DMS79 (cell line): ENCODE measurements around the gene PRR11.
"Not testable (repeated sequence)": the region's sequence is repeated elsewhere in the genome, so short reads cannot be mapped to it uniquely, and the experiment has no call there.

Experiments used
- DNase-seq: peaks from one replicate; lab custom pipeline; 2025; lab: John Stamatoyannopoulos, UW

Gene PRR11

DNA sequence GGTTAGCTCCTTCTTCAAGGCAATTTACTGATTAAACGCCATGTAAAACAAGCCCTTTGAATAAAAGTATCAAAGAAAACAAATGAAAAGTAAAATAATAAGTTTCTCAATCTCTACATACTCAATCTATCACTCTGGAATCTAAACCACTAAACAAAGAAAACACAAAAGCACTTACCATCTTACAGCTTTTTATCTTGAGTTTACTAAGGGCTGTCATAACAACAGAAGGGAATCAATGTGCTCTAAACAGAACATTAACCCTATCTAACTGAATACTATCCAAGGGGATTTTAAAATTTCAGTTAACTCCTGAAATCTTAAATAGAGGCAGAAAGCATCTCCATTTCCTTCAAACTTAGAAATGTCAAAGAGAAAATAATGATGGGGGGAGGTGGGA, 4.0 kb upstream of the PRR11 start:
- no peak for DNase-seq

DNA sequence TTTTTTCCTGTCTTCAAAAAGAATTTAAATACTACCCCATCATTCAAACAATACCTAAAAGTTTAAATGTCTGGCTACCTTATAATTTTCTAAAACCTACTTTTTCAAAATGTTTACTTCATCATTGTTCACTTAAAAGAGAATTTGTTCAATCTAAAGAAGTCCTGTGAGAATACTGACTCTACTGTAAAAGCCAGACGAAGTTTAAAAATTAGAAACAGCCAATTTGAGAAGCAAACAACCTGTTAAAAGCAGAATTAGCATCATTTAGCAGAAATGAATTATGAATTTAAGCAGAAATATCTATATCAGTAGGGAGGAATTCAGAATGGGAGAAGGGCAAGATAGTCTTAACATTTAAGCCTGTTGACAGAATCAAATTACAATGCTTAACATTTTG, 2.6 kb upstream of the PRR11 start:
- DNase-seq: no peak

DNA sequence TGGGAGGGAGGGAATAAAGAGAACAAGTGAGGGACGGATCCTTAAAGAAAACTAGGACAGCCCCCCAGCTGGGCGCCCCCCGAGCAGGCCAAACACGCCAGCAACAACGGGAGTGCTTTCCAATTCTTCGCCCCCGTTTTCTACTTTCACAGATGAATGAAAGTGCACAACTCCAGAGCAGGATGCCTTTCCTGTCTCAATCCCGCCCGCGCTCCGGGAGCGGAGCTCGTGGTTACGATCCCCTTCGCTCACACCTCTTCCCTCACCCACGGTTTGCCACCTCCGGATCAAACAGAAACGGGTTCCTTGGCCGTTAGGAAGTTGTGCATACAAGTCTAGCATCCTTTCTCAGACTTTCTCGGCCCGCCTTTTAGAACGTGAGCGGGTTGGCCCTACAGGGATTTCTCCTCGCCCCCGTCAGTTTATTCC, 1.2 kb upstream of the PRR11 start:
- no peak for DNase-seq

DNA sequence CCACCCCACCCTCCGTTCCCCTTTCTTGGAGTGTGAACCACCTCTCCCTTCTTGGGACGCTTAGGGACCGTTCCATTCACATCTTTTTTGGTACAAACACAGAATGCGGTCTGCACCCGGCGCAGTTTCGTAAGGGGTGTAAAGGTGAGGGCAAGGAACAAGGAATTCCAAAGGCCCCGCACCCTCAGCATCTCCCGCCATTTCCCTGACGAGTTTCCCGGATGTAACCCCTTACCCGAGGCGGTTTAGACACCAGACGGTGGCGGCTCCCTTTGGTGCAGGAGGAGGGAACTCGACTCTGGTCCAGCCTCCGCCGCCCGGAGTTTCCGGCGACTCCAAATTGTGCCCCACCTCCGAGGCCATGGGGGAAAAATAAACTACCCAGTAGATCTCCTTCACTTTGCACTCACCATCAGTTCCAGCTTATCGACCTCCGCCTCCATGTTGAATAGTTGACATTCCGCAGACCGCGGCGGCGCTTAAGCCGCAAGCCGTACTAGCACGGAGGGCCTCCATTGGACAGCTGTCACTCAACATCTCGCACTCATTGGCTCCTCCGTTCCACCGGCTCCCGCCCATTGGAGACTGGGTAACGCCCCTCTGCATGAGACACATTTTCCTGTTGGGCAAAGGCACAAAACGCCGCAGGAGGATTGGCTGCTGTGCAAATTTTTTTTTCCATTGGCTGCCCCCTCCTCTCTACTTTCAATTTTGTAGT, 666 bp upstream of the PRR11 start, which contains the start of gene SKA2:
Gene SKA2 (minus strand): TSS at position 466 of the 718 bp plus-strand sequence. CDS start 23 bp downstream, at position 443.
- DNase-seq: peak; percentile 72

DNA sequence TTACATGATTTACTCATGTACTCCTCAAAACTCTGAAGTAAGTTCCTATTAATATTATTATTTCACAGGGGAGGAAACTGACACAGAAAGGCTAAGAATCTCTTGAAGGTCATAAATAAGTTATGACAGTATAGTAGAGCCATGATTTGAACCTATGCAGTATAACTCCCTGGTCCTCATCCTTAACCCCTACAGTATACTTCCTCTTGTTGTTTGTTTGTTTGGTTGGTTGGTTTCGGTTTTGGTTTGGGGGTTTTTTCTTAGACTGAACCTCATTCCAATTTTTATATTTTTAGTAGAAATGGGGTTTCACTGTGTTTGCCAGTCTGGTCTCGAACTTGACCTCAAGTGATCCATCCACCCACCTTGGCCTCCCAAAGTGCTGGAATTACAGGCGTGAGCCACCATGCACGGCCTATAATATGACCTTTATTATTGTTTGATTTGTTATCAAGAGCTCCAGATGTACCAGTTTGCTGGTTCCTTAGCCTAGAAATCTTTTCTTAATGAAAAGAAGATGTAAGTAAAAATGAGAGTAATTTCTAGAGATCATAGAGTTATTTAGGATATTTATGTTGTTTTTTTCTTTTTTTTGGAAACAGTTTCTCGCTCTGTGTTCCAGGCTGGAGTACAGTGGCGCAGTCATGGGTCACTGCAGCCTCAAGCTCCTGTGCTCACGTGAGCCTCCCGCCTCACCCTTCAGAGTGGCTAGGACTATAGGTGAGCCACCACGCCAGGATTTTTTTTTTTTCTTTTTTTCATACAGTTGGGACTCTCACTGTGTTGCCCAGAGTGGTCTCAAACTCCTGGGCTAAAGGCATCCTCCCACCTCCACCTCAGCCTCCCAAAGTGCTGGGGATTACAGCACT, 4.8 kb downstream of the PRR11 start:
- no peak for DNase-seq

DNA sequence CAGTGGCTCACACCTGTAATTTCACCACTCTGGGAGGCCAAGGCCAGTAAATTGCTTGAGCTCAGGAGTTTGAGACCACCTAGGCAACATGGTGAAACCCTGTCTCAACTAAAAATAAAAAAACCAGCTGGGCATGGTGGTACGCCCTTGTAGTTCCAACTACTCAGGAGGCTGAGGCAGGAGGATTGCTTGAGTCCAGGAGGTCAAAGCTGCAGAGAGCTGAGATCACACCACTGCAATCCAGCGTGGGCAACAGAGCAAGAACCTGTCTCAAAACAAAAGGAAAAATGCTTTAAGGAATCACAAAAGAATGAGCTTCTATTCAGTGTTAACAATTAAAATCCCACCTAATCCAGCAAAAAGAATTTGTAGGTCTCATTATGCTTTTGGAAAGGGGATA, 5.9 kb downstream of the PRR11 start:
- DNase-seq: no peak

DNA sequence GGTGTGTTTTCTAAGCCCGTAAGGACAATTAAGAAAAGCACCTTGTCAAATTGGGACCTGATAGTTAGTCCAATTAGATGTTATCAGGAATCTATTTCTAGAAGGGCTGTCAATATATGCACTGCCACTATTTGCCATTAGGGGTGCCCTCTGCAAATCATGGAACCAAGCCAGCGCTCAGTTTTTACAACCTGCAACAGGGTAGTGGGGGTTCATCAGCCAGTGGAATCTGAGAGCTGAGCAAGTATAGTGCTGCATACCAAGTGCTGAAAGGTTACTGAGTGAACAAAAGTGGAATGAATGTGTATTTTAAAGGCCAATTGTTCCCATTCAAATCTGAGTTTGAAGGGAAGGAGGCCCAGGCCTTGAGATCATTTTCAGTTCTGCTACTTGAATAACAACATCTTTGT, 10.4 kb downstream of the PRR11 start:
- DNase-seq: no peak

DNA sequence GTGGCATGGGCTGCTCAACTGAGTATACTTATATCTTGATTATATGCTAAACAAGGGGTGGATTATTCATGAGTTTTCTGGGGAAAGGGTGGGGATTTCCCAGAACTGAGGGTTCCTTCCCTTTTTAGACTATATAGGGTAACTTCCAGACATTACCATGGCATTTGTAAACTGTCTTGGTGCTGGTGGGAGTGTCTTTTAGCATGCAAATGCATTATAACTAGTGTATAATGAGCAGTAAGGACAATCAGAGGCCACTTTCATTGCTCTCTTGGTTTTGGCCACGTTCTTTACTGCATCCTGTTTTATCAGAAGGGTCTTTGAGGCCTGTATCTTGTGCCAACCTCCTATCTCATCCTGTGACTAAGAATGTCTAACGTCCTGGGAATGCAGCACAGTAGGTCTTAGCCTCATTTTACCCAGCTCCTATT, 12.0 kb downstream of the PRR11 start:
- no peak for DNase-seq

DNA sequence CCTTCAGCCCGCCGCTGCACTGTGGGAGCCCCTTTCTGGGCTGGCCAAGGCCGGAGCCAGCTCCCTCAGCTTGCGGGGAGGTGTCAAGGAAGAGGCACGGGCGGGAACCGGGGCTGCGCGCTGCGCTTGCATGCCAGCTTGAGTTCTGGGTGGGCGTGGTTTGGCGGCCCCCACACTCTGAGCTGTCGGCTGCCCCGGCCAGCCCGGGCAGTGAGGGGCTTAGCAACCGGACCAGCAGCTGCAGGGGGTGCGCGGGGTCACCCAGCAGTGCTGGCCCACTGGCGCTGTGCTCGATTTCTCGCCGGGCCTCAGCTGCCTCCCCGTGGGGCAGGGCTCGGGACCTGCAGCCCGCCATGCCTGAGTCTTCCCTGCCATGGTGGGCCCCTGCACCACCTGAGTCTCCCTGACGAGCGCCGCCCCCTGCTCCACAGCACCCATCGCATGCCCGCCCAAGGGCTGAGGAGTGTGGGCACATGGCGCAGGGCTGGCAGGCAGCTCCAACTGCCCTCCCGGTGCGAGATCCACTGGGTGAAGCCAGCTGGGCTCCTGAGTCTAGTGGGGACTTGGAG, 17.0 kb downstream of the PRR11 start:
- no peak for DNase-seq

DNA sequence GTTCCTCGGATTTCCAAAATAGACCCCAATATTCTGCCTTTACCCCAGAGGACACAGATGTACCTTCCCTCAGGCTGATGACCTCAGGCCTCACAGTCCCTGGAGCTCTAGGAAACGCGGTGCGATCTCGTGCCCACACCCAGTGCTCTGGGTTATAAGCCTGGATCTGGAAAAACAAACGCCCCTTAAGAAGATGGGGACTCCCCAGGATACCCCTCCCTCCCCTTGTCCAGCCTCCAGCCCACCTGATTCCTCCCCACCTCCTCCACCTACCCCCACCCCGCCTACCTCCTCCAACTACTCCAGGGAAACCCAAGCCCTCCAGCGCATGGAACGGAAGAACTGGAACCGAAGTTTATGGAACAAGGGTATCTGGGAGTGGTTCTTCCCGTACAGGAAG, 19.1 kb downstream of the PRR11 start:
- DNase-seq: no peak

DNA sequence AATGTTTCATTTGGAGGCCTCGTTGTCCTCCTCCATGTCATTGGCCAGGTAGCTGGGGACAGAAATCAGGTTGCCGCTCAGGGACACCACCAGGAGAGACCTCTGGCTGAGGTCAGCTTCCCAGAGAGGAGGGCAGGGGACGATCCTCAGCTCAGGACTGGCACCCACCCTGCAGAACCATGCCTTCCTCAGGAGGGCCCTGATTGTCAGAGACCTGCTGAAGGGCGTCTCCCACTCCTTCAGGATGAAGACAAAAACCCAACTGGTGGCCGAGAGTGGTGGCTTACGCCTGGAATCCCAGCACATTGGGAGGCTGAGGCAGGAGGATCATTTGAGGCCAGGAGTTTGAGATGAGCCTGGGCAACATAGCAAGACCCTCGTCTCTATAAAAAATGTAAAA, 19.5 kb downstream of the PRR11 start:
- DNase-seq: no peak

DNA sequence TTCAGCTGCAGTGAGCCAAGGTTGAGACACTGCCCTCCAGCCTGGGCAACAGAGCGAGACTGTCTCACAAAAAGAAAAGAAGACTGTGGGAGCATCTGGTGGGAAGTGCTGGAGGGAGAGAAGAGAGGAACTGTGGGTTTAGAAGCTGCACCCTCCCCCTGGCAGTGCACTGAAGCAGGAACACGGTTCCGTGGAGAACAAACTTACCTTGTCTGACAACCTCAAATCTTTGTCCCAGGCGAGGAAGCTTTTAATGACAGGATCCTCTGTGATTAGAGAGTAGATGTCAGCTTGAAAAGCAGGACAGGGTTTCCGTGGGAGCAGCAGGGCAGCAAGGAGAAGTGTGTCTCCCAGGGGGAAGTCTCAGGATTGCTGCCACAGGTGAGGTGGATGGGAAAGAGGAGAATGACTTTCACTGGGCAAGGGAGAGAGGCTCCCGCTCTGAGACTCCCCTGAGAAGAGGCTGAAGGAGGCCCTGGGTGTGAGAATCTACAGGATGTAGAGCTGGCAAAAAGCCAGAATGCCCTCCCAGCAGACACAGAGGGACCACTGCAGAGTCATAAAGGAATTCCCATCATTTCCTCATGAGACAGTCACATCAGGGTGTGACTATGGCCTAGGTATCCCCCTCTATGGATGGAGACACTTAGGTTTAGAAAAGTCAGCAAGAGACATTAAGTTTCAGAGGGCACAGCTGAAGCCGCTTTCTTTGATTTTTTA, 22.9 kb downstream of the PRR11 start:
- no peak for DNase-seq

DNA sequence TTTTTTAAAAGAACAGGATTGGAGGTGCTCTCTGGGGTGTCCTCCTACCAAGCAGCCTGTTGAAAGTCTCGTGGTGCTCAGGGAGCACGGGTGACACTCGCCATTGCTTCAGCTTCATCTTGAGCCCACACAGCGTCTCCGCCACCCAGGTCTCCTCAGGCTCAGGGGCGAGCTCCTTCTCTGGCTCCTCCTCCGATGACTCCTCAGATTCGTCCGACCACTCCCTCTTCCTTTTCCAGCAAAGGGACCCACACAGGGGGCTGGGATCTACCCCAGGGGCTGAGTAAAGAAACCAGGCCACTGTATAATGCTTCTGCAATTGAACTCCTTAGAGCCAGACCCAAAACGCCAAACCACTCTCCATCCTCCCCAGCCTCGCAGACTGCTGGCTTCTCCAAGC, 24.1 kb downstream of the PRR11 start:
- DNase-seq: not testable (repeated sequence)

DNA sequence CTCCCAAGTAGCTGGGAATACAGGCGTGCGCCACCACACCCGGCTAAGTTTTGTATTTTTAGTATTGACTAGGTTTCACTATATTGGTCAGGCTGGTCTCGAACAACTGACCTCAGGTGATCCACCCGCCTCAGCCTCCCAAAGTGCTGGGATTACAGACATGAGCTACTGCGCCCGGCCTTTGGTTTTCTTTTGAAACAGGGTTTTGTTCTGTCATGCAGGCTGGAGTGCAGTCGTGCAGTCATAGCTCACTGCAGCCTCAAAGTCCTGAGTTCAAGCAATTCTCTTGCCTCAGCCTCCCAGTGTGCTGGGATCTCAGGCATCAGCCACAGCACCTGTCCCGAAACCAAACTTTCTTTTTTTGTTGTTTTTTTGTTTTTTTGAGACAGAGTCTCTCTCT, 25.1 kb downstream of the PRR11 start:
- DNase-seq: no peak

DNA sequence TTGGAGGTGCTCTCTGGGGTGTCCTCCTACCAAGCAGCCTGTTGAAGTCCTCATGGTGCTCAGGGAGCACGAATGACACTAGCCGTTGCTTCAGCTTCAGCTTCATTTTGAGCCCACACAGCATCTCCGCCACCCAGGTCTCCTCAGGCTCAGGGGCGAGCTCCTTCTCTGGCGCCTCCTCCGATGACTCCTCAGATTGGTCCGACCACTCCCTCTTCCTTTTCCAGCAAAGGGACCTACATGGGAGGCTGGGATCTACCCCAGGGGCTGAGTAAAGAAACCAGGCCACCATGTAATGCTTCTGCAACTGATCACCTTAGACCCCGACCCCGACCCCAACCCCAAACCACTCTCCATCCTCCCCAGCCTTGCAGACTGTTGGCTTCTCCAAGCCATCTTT, 25.9 kb downstream of the PRR11 start:
- no peak for DNase-seq

DNA sequence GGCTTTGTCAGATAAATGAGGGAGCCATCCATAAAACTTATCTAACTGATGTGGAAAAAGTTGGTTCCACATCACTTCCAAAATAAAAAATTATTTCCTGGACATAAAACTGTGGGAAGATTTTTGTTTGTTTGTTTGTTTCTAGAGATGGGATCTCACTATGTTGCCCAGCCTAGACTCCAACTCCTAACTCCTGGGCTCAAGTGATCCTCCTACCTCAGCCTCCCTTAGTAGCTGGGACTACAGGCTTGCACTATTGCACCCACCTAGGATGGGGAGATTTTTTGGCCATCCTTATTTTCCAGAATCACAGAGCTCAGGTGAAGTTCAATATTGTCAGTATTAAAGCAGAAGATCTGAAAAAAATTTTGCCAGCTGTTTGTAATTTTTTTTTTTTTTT, 30.5 kb downstream of the PRR11 start:
- no peak for DNase-seq

DNA sequence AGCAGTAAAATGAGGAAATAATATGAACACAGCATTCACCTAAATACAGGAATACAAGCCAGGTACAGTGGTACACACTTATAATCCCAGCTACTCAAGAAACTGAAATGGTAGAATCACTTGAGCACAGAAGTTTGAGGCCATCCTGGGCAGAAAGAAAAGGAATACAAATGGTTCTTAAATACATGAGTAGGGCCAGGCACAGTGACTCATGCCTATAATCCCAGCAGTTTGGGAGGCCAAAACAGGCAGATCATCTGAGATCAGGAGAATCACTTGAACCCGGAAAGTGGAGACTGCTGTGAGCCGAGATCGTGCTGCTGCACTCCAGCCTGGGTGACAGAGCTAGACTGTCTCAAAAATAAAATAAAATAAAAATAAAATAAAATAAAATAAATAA, 31.3 kb downstream of the PRR11 start:
- no peak for DNase-seq

DNA sequence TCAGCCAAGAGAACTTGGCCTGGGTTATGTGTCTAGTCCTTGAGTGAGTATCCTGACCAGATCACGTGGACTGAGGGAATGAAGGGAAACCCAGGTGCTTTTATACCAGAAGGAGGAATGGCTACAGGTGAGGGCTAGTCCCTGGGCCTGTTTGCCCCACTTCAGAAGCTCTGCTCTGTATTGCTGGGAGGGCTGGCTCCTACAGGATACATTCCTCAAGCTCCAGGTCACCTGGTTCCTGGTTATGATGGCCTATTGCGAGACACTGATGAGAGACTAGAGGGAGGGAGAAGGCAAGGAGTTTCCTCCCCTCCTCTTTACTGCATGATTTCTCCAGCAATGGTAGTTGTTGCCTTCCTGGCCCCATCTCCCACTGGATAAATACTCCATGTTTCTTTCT, 35.3 kb downstream of the PRR11 start:
- no peak for DNase-seq

DNA sequence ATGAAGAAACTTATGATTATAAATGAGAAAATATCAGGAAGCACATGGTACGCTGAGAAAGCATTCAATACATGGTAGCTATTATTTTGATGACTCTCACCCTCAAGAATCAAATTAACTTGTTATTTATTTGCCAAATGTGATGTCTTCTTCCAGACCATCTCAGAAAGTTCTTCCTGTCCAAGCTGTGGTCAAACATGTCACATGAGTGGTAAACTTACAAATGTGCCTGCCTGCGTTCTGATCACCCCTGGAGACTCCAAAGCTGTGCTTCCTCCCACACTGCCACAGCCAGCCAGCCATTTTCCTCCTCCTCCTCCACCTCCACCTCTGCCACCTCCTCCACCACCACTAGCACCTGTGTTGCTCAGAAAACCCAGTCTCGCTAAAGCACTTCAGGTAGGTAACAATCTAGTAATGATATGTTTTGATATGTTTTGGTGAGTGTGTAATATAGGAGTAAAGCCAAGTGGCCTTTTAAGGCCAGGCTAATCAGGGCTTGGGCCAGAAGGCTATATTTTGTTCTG, 37.9 kb downstream of the PRR11 start:
- no peak for DNase-seq

DNA sequence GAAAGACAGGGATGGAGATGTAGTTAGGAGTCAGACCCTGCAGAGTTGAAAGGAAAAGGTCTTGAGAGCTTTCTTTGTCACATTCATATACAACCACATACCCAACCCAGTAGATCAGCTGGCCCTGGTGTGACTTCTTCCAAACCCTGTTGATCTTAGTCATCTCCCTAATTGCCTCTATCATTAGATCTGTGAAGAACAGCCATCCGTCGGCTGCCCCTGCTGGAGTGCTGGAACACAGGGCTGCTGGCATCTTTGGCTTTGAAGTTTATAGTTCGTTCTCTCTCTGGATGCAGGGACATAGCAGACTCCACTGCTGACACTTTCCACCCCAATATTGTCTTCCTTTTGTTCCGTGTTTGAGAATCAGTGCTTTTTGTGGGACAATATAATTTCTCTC, 43.9 kb downstream of the PRR11 start:
- no peak for DNase-seq

DNA sequence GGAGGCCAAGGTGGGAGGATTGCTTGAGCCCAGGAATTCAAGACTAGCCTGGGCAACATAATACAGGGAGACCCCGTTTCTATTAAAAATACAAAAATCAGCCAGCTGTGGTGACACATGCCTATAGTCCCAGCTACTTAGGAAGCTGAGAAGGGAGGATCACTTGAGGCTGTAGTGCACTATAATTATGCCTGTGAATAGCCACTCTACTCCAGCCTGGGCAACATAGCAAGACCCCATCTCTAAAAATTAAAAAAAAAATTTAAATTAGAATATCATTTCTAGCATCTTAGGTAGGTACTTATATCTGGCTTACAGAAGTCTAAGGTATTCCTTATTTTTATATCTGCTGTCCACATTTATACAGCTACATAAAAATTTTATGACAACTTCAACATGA, 46.8 kb downstream of the PRR11 start:
- DNase-seq: no peak

DNA sequence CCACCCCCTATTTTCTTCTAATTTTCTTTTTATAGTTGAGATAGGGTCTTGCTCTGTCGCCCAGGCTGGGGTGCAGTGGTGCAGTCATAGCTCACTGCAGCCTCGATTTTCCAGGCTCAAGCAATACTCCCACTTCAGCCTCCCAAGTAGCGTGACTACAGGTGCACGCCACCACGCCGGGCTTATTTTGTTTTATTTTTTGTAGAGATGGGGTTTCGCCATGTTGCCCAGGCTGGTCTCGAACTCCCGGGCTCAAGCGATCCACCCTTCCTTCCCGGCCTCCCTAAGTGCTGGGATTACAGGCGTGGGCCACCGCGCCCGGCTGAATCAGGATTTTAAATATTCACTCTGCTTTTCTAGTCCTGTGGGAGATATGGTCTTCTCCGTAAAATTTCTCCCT, 63.8 kb downstream of the PRR11 start:
- DNase-seq: no peak
